Neural crest cell (in vitro differentiated cells): ENCODE measurements around the gene CASZ1. TPM values are rescaled to one million over a fixed set of nuclear protein-coding genes. Genes with fewer than 3 reads are reported as not detected.

Experiments
- DNase-seq: peaks from one replicate; pipeline ENCODE4 v3.0.0; 2021; ENCODE audit warnings: low read depth, mixed read lengths, low spot score
- H3K27ac Mint-ChIP-seq: one replicate; pipeline ENCODE4 v1.8.0; 2021; ENCODE audit warnings: mild to moderate bottlenecking, mixed read lengths; ENCODE audit not compliant: unreplicated experiment
- H3K27me3 Mint-ChIP-seq: 2 replicates; pipeline ENCODE4 v1.8.0; 2021; ENCODE audit warnings: low read depth, mild to moderate bottlenecking, mixed read lengths
- H3K36me3 Mint-ChIP-seq: 2 replicates; pipeline ENCODE4 v1.8.0; 2021; ENCODE audit warnings: low read depth, mild to moderate bottlenecking, mixed read lengths
- H3K4me1 Mint-ChIP-seq: 2 replicates; pipeline ENCODE4 v1.8.0; 2021; ENCODE audit warnings: mixed read lengths
- H3K4me3 Mint-ChIP-seq: one replicate; pipeline ENCODE4 v1.8.0; 2021; ENCODE audit warnings: mild to moderate bottlenecking, mixed read lengths
- H3K9me3 Mint-ChIP-seq: 2 replicates; pipeline ENCODE4 v1.8.0; 2021; ENCODE audit warnings: mixed read lengths
- CTCF ChIP-seq: fragments of 200-600 bp; sonication (generic); conservative IDR thresholded peaks from 2 replicates; pipeline ENCODE4 v1.5.0; 2021; ENCODE audit warnings: antibody characterized with exemption, mild to moderate bottlenecking
- total RNA-seq: library from RNA; stranded (reverse); gene quantifications from 2 replicates; pipeline ENCODE4 v1.2.1, GENCODE V29; 2021

CASZ1 gene
- total RNA-seq, 1 donor from 2014 or later = 2.6 TPM

DNA sequence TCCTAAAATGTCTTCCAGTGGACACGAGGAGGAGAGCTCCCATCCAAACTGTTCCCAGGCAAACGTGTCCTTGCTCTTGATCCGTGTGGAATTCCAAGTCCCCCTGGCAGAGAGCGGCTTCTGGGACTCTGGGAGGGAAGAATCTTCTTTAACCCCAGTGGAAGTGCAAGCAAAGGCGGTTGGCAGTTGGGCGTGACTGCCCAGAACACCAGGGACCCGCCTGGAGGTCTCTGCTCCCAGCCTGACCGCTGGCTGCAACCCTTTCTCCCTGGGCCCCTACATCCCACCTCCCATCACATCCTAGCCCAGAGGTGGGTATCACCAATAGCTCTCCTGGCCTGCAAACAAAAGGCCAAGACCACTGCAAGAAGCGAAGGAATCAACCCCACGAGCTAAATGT is 17.8 kb downstream of the CASZ1 start:
- no peak for DNase-seq
- Mint-ChIP-seq H3K27me3 (peaks cover 46% of the 10 kb centered on the region), H3K4me3 (no peak overlapping the region), H3K36me3 (no peaks in the 10 kb centered on the region), H3K9me3 (no peaks in the 10 kb centered on the region), H3K27ac (no peak overlapping the region), H3K4me1 (no peaks in the 10 kb centered on the region)
- TF ChIP-seq CTCF = no peak

GRCh38 chr1:10777749-10778574 is 18.5 kb downstream of the CASZ1 start:
- no peaks in the 10 kb centered on the region for H3K4me1 Mint-ChIP-seq
- H3K27ac Mint-ChIP-seq = no peak overlapping the region
- peaks cover 43% of the 10 kb centered on the region for H3K27me3 Mint-ChIP-seq
- H3K9me3 Mint-ChIP-seq = no peaks in the 10 kb centered on the region
- no peak overlapping the region for H3K4me3 Mint-ChIP-seq
- TF ChIP-seq CTCF = no peak
- H3K36me3 Mint-ChIP-seq = no peaks in the 10 kb centered on the region
- no peak for DNase-seq

GRCh38 chr1:10776190-10776905 is 20.1 kb downstream of the CASZ1 start:
- Mint-ChIP-seq H3K4me3 (no peak overlapping the region), H3K9me3 (no peaks in the 10 kb centered on the region), H3K27me3 (peaks cover 47% of the 10 kb centered on the region), H3K4me1 (no peaks in the 10 kb centered on the region), H3K36me3 (no peaks in the 10 kb centered on the region), H3K27ac (no peak overlapping the region)
- no peak for TF ChIP-seq CTCF
- no peak for DNase-seq

- no peak overlapping the region for H3K4me3 Mint-ChIP-seq
- no peaks in the 10 kb centered on the region for H3K36me3 Mint-ChIP-seq
- H3K4me1 Mint-ChIP-seq = no peaks in the 10 kb centered on the region
- no peak overlapping the region for H3K27ac Mint-ChIP-seq
- no peak for TF ChIP-seq CTCF
- peaks cover 48% of the 10 kb centered on the region for H3K27me3 Mint-ChIP-seq
- no peak for DNase-seq
- no peaks in the 10 kb centered on the region for H3K9me3 Mint-ChIP-seq
Measured at GRCh38 chr1:10775763-10776162, 20.7 kb downstream of the CASZ1 start.

- no peak for DNase-seq
- Mint-ChIP-seq H3K36me3 (no peaks in the 10 kb centered on the region), H3K9me3 (no peaks in the 10 kb centered on the region), H3K4me1 (no peaks in the 10 kb centered on the region), H3K27me3 (peaks cover 48% of the 10 kb centered on the region), H3K27ac (no peak overlapping the region), H3K4me3 (no peak overlapping the region)
- no peak for TF ChIP-seq CTCF
Measured at GRCh38 chr1:10774615-10775310, 21.7 kb downstream of the CASZ1 start.
